Measurements from ENCODE around the gene LRRC59. TPM values are rescaled to one million over a fixed set of nuclear protein-coding genes. Genes with fewer than 3 reads are reported as not detected.
A peak's percentile ranks its signal among the peaks of the same experiment; 100 is the strongest.

LRRC59 gene
- total and polyA plus RNA-seq, 4 experiments from 2014 or later = 17.8 to 30.7 (median 27.1) TPM

GRCh38 chr17:50349243-50349600 lies 48.1 kb downstream of the LRRC59 start:
- H3K4me3 Mint-ChIP-seq = peak overlapping the region in 3 of 8 donors; percentile 29 to 61 (median 53)
- ChIA-PET POLR2A (ENCODE audit: partially characterized antibody) (no interaction called here), CTCF (ENCODE audit: partially characterized antibody) (interaction anchor here (2.1 to 5.6 kb wide), 2 partner anchors 12 to 48 kb away, joined by 7 to 35 read pairs; partner anchors contain the start of gene LRRC59)
- peaks cover 30 to 67% (median 37%) of the 10 kb centered on the region in 4 donors for H3K4me1 Mint-ChIP-seq
- intact Hi-C loops (cut with micrococcal nuclease) = loop anchor here (5.0 kb wide), 1 partner anchor 252 kb away; the partner anchor contains the start of gene PDK2
- no peak overlapping the region for H3K27ac ChIP-seq (ENCODE audit: low read depth, low read length)
- no peak for DNase-seq
- no peaks in the 10 kb centered on the region for H3K36me3 ChIP-seq (ENCODE audit: insufficient read depth, low read length)
- no peak overlapping the region for H3K4me3 ChIP-seq (ENCODE audit: low read length in 2 of 2)
- no peaks in the 10 kb centered on the region for H3K27me3 ChIP-seq (ENCODE audit: insufficient read depth, low read length)
- H3K9me3 Mint-ChIP-seq = no peaks in the 10 kb centered on the region
- H3K9me3 ChIP-seq (ENCODE audit: control insufficient read depth in 1 of 2, low read length in 2 of 2) = no peaks in the 10 kb centered on the region
- H3K27ac Mint-ChIP-seq = peak overlapping the region in 4 of 7 donors; percentile 66 to 82 (median 74)
- peaks cover 31% of the 10 kb centered on the region for H3K4me1 ChIP-seq (ENCODE audit: insufficient read depth, low read length)
- H3K27me3 Mint-ChIP-seq = no peaks in the 10 kb centered on the region
- peaks cover 10 to 26% of the 10 kb centered on the region in 2 donors for H3K36me3 Mint-ChIP-seq

GRCh38 chr17:50348522-50349242 lies 48.6 kb downstream of the LRRC59 start:
- H3K27ac Mint-ChIP-seq = peak overlapping the region; percentile 54 to 89 (median 82)
- DNase-seq = no peak
- no peaks in the 10 kb centered on the region for H3K36me3 ChIP-seq (ENCODE audit: insufficient read depth, low read length)

GRCh38 chr17:50347894-50348291 lies 49.4 kb downstream of the LRRC59 start:
- intact Hi-C loops (cut with micrococcal nuclease) = loop anchor here (5.0 kb wide), 1 partner anchor 251 kb away; the partner anchor contains the start of gene PDK2
- Mint-ChIP-seq H3K9me3 (no peaks in the 10 kb centered on the region), H3K4me1 (peaks cover 27 to 67% (median 37%) of the 10 kb centered on the region in 4 donors), H3K36me3 (peaks cover 5 to 18% of the 10 kb centered on the region in 2 donors), H3K27me3 (no peaks in the 10 kb centered on the region), H3K27ac (peak overlapping the region; percentile 54 to 89 (median 71)), H3K4me3 (peak overlapping the region; percentile 85 to 92 (median 87))
- DNase-seq = no peak
- H3K36me3 ChIP-seq (ENCODE audit: insufficient read depth, low read length) = no peaks in the 10 kb centered on the region
- no peak overlapping the region for H3K27ac ChIP-seq (ENCODE audit: low read depth, low read length)
- no peaks in the 10 kb centered on the region for H3K9me3 ChIP-seq (ENCODE audit: control insufficient read depth in 1 of 2, low read length in 2 of 2)
- no peaks in the 10 kb centered on the region for H3K27me3 ChIP-seq (ENCODE audit: insufficient read depth, low read length)
- no peak overlapping the region for H3K4me3 ChIP-seq (ENCODE audit: low read length in 2 of 2)
- POLR2A ChIA-PET (ENCODE audit: partially characterized antibody) = interaction anchor here (1.2 to 2.9 kb wide), 4 partner anchors 12 to 49 kb away, joined by 3 to 25 read pairs (median 8); partner anchors contain the start of genes EME1, LRRC59 and MRPL27
- H3K4me1 ChIP-seq (ENCODE audit: insufficient read depth, low read length) = peaks cover 31% of the 10 kb centered on the region
- CTCF ChIA-PET (ENCODE audit: partially characterized antibody) = interaction anchor here (0.5 to 5.6 kb wide), 3 partner anchors 13 to 49 kb away, joined by 3 to 35 read pairs (median 7); partner anchors contain the start of gene LRRC59

More at GRCh38 chr17:50348522-50349242, 48.6 kb downstream of the LRRC59 start:
- peaks cover 30 to 67% (median 37%) of the 10 kb centered on the region in 4 donors for H3K4me1 Mint-ChIP-seq
- Histone ChIP-seq H3K9me3 (ENCODE audit: control insufficient read depth in 1 of 2, low read length in 2 of 2) (no peaks in the 10 kb centered on the region), H3K4me3 (ENCODE audit: low read length in 2 of 2) (no peak overlapping the region), H3K4me1 (ENCODE audit: insufficient read depth, low read length) (peaks cover 31% of the 10 kb centered on the region), H3K27me3 (ENCODE audit: insufficient read depth, low read length) (no peaks in the 10 kb centered on the region), H3K27ac (ENCODE audit: low read depth, low read length) (no peak overlapping the region)
- H3K36me3 Mint-ChIP-seq = peaks cover 10 to 23% of the 10 kb centered on the region in 2 donors
- ChIA-PET POLR2A (ENCODE audit: partially characterized antibody) (interaction anchor here (1.2 to 1.4 kb wide), 2 partner anchors 11 to 48 kb away, joined by 3 read pairs; partner anchors contain the start of gene LRRC59), CTCF (ENCODE audit: partially characterized antibody) (interaction anchor here (2.1 to 5.6 kb wide), 2 partner anchors 13 to 48 kb away, joined by 7 to 35 read pairs; partner anchors contain the start of gene LRRC59)
- no peaks in the 10 kb centered on the region for H3K27me3 Mint-ChIP-seq
- intact Hi-C loops (cut with micrococcal nuclease) = loop anchor here (5.0 kb wide), 1 partner anchor 251 kb away; the partner anchor contains the start of gene PDK2
- no peaks in the 10 kb centered on the region for H3K9me3 Mint-ChIP-seq
- H3K4me3 Mint-ChIP-seq = peak overlapping the region in 6 of 8 donors; percentile 53 to 87 (median 63)

GRCh38 chr17:50347117-50347893 lies 50.0 kb downstream of the LRRC59 start:
- no peaks in the 10 kb centered on the region for H3K9me3 Mint-ChIP-seq
- peaks cover 25 to 65% (median 36%) of the 10 kb centered on the region in 4 donors for H3K4me1 Mint-ChIP-seq
- H3K27me3 Mint-ChIP-seq = no peaks in the 10 kb centered on the region
- H3K9me3 ChIP-seq (ENCODE audit: control insufficient read depth in 1 of 2, low read length in 2 of 2) = no peaks in the 10 kb centered on the region
- peak overlapping the region; percentile 65 to 80 for H3K4me3 ChIP-seq (ENCODE audit: low read length in 2 of 2)
- ChIA-PET POLR2A (ENCODE audit: partially characterized antibody) (interaction anchor here (1.2 to 2.9 kb wide), 9 partner anchors 8 to 132 kb away, joined by 3 to 25 read pairs (median 6); partner anchors contain the start of genes ACSF2, EME1, LRRC59 and MRPL27), CTCF (ENCODE audit: partially characterized antibody) (interaction anchor here (0.5 to 5.6 kb wide), 7 partner anchors 11 to 50 kb away, joined by 3 to 35 read pairs (median 3); partner anchors contain the start of gene LRRC59)
- H3K27ac ChIP-seq (ENCODE audit: low read depth, low read length) = peak overlapping the region; percentile 72
- H3K4me1 ChIP-seq (ENCODE audit: insufficient read depth, low read length) = peaks cover 31% of the 10 kb centered on the region
- peaks cover 5 to 16% of the 10 kb centered on the region in 2 donors for H3K36me3 Mint-ChIP-seq
- H3K27me3 ChIP-seq (ENCODE audit: insufficient read depth, low read length) = no peaks in the 10 kb centered on the region
- DNase-seq = no peak
- intact Hi-C loops (cut with micrococcal nuclease) = loop anchor here (5.0 kb wide), 1 partner anchor 250 kb away; the partner anchor contains the start of gene PDK2
- H3K4me3 Mint-ChIP-seq = peak overlapping the region; percentile 85 to 92 (median 87)
- H3K27ac Mint-ChIP-seq = peak overlapping the region; percentile 71 to 89 (median 84)
- no peaks in the 10 kb centered on the region for H3K36me3 ChIP-seq (ENCODE audit: insufficient read depth, low read length)

GRCh38 chr17:50346313-50347116 lies 50.8 kb downstream of the LRRC59 start:
- H3K4me3 Mint-ChIP-seq = peak overlapping the region; percentile 85 to 92 (median 87)
- no peaks in the 10 kb centered on the region for H3K9me3 ChIP-seq (ENCODE audit: control insufficient read depth in 1 of 2, low read length in 2 of 2)
- no peaks in the 10 kb centered on the region for H3K27me3 Mint-ChIP-seq
- peaks cover under 1 to 9% of the 10 kb centered on the region in 2 donors for H3K36me3 Mint-ChIP-seq
- H3K27ac ChIP-seq (ENCODE audit: low read depth, low read length) = peak overlapping the region; percentile 72
- DNase-seq = peak in 1 of 5 donors; percentile 71
- H3K4me3 ChIP-seq (ENCODE audit: low read length in 2 of 2) = peak overlapping the region; percentile 65 to 80
- peak overlapping the region; percentile 82 to 90 (median 88) for H3K27ac Mint-ChIP-seq
- no peaks in the 10 kb centered on the region for H3K36me3 ChIP-seq (ENCODE audit: insufficient read depth, low read length)
- peaks cover 20 to 57% (median 33%) of the 10 kb centered on the region in 4 donors for H3K4me1 Mint-ChIP-seq
- CTCF ChIA-PET (ENCODE audit: partially characterized antibody) = interaction anchor here (0.8 to 5.6 kb wide), 5 partner anchors 12 to 46 kb away, joined by 3 to 35 read pairs (median 3); no protein-coding TSS in a partner anchor
- POLR2A ChIA-PET (ENCODE audit: partially characterized antibody) = interaction anchor here (0.9 to 2.9 kb wide), 13 partner anchors 8 to 520 kb away, joined by 3 to 25 read pairs (median 4); partner anchors contain the start of genes ACSF2, EME1, LRRC59 and MRPL27
- H3K27me3 ChIP-seq (ENCODE audit: insufficient read depth, low read length) = no peaks in the 10 kb centered on the region
- H3K9me3 Mint-ChIP-seq = no peaks in the 10 kb centered on the region
- peaks cover 31% of the 10 kb centered on the region for H3K4me1 ChIP-seq (ENCODE audit: insufficient read depth, low read length)
- intact Hi-C loops (cut with micrococcal nuclease) = loop anchor here (1.0 to 5.0 kb wide), 2 partner anchors 26 to 249 kb away; partner anchors contain the start of gene PDK2
